GM18519 (cell line): ENCODE measurements around the gene DACT2.
"Not testable (repeated sequence)": the region's sequence is repeated elsewhere in the genome, so short reads cannot be mapped to it uniquely, and the experiment has no call there.

Experiments
- ATAC-seq: cut with Tn5 transposase; IDR thresholded peaks from one replicate; pipeline ENCODE4 v1.9.1; 2021; ENCODE audit warnings: mild to moderate bottlenecking, moderate library complexity; ENCODE audit not compliant: unreplicated experiment, low FRiP score

The DACT2 gene

DNA sequence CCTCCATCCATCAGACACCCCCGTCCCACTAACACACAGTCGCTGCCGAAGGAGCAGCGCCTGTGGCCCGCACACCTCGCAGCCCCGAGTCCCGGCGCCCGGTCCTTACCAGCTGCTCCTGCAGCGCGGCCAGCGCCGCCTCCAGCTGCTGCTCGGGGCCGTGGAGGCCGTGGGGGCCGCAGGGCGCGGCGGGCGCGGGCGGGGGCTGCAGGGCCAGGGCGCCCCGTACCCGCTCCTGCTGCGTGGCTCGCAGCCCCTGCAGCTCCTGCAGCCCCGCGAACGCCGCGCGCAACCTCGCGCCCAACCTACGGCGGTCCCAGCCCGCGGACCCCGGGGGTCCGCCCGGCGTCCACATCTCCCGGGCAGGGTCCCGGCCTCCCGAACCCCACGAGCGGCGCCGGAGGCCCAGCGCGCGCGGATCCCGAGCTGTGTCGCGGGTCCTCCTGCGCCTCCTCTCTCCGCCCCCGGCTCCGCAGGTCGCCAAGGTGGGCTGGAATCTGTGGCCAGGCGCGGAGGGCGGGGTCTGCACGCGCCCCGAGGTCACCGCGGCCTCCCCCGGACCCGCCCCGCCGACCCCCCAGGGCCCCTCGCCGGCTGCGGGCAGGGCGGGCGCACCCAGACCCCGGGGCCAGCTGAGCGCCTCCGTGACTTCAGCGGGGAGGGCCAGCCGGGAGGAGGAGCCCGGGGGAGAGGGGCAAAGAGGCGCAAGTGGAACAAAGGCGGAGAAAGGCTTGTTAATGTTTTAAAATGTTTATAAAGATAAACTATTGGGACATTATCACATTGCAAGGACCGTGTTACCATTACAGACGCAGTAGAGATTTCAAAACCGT lies at the start of gene DACT2:
Gene DACT2 (minus strand): TSS at position 499 of the 833 bp plus-strand sequence. CDS start 144 bp downstream, at position 355.
- no peak for ATAC-seq

DNA sequence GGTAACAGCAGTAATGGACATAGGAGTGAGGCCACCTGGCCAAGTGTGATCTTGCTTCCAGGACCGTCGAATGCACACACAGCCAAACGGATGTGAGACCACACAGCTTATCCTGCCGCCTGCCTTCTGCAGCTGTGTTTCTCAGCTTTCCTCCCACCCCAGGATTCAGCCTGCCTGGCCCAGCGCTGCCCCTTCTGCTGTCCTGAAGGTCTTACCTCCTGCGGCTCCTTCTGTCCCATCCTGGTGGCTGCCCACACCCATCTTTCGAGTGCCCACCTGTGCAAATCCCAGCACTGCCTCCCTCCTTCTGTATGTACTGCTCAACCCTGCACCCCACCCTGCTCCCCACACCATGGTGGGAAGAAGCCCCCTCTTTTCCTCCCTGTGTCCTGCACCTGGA lies 49.4 kb upstream of the DACT2 start:
- no peak for ATAC-seq

GRCh38 chr6:168368066-168368820 lies 48.7 kb upstream of the DACT2 start:
- ATAC-seq: no peak

- ATAC-seq: no peak
These were observed 47.7 kb upstream of the DACT2 start for GRCh38 chr6:168367285-168367751.

DNA sequence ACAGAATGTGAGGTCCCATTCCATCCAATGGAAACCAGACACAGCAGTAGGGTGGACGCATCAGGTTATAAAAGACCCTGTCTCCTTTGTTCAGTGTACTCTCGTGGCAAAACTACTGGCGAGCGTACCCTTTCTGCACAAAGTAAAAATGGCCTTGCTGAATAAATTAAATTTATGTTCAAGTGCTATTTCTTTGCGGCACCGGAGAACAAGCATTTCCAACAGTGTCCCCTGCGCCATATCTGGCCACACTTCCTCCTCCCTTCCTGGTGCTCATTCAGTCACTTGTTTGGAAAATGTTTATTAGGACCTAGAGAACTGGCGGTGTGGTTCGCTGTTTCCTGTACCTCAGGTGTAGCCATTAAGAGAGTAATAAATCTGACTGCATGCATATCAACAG lies 46.9 kb upstream of the DACT2 start:
- no peak for ATAC-seq

- ATAC-seq: no peak
These were observed 46.0 kb upstream of the DACT2 start for GRCh38 chr6:168365422-168366165.

DNA sequence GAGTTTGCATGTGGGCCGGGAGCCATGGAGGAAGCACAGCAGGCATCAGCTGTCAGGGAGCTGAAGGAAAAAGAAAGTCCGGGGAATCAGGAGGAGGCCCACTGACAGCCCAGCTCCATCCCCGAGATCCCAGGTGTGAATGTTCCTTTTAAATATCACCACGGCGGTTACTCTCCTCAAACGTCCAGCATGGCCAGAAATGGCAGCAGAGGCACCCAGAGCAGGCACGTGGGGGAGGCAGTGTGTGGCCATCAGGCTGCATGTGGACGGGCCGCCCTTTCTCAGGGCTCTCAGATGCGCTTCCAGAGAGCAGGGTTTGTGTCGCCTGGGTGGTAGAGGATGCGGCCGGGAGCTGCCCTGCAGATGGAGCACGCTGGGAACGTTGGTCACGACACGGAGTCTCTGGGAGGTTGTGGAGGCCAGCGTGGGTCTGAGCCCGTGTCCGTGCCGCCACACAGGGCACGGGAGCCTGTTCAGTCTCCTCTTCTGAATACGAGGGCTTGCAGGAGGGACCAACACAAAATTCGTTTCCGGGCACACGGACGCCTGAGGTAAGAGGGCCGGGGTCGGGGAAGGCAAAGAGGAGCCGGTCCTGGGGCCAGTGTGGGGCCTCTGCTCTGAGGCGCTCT lies 45.3 kb upstream of the DACT2 start:
- no peak for ATAC-seq

DNA sequence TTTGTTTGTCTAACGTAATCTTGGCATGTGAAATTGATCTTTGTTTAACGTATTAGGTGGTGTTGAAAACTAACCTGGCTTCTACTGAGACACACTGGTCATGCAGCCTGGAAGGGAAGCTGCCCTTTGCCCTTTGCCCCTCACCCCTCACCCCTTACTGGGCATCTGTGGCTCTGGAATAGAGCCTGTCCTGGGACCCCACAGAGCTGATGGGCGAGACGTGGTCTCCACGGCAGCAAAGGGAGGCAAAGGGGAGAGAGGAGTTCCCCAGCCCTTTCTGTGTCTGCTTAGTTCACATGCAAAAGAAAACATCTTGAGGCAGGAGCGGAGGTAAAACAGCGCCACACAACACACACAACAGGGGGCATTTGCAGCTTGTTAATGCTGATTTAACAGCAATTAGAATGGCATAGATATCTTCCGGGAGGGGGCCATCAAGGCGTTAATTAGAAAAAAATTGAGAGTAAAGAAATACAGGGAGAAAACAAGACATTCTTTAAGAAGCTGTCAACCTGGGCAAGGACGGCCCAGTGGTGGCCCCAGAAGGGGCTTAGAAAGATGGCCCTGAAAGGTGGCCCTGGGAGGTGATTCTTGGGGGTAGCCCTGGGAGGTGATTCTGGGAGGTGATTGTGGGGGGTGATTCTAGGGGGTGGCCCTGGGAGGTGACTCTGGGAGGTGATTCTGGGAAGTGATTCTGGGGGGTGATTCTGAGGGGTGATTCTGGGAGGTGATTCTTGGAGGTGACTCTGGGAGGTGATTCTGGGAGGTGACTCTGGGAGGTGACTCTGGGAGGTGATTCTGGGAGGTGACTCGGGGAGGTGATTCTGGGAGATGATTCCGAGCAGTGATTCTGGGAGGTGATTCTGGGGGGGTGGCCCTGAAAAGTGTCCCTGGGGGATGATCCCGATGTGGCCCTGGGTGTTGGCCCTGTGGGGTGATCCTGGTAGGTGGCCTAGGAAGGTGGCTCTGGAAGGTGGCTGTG lies 44.5 kb upstream of the DACT2 start:
- ATAC-seq: no peak

GRCh38 chr6:168363302-168363701 lies 43.7 kb upstream of the DACT2 start:
- no peak for ATAC-seq

GRCh38 chr6:168362276-168362990 lies 42.9 kb upstream of the DACT2 start:
- no peak for ATAC-seq

GRCh38 chr6:168361766-168362165 lies 42.2 kb upstream of the DACT2 start:
- ATAC-seq: no peak

DNA sequence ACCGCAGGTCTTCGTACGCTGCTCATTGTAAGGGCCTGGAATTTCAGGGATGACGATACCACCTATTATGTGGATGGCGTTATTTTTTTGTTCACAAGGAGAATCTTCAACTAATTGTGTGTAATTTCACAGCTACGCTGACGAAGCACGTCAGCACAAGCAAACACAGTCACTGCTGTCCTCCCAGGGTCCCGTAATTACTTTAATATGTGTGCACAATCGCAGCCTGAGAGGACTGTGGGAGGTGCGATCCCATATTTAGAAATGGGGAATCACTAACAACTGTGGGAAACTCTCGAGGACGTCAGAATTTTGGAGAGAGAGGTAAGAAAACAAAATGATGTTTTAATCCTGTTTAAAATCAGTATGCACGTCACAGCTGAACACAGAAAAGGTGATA lies 40.2 kb upstream of the DACT2 start:
- no peak for ATAC-seq

DNA sequence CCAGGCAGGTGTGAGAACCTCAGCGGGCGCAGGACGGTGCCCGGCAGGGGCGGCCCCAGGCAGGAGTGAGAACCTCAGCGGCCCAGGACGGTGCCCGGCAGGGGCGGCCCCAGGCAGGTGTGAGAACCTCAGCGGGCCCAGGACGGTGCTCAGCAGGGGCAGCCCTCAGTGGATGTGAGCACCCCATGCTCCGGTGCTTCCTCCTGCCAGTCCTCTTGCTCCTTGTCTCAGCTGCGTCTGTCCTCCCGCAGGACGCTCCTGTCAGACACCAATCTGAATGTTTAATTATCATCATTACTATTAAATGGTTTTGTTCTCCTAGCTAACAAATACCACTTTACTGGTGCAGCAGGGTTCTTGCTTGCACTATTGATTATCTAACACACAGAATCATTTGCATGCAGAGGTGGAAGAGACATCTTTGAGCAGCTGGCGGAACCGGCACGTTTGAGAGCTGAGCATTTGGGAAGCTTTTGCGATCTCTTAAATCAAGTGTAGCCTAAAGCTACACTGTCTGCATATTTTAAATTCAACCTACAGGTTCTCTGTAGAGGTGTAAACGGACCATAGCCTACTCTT lies 39.4 kb upstream of the DACT2 start:
- ATAC-seq: no peak

- not testable (repeated sequence) for ATAC-seq
These were observed 37.3 kb upstream of the DACT2 start for GRCh38 chr6:168356872-168357271.

DNA sequence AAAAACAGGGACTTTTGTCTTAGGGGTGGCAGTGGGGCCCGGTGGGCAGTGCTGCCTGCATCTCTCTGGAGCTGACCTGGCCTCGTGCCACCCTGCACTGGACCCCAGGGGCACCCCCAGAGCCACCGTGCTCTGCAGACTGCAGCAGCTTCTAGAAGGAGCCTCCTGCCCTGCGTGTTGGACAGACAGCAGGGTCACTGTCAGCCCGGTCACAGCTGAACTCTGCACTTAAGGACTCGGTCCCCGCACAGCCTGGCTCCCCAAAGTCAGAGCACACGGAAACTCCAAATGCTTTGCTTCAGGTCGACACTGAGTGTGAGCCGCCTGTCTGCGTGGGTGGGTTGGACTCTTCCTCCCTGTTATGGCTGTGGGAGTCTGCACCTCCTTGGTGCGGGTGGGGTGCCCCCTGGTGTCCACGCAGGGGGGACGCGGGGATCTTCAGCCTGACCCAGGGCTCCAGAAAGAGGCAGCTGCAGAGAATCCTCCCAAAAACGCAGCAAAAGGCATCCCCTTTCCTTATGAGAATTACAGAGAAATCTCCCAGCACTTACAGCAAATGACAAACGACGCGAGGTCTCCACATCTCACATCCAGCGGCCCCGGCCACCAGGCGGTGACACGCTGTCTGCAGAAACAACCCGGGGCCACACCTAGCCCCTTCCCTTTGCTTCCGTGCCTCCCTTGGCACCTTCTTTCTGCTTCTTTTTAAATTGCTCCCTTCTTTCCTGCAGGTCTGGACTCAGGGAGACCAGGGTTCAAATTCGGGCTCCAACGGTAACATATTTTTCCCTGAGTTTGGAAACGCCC lies 36.3 kb upstream of the DACT2 start:
- ATAC-seq: no peak

DNA sequence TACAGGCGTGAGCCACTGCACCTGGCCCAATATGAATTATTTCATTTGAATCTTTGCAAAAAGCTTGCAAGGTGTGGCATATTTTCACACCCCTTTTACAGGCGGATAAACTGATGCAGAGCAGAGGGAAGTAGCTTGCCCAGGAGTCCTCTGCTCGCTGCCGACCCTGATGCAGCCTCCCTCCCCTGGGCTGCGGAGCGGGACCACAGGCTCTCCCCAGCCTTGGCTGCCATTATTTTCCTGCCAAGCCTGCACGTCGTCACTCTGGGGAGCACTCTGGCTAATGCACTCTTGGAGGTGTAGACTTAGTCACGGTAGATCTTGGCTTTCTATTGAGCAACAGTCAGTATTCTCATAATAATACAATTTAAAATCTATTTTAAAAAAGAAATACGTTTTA lies 34.8 kb upstream of the DACT2 start:
- no peak for ATAC-seq

DNA sequence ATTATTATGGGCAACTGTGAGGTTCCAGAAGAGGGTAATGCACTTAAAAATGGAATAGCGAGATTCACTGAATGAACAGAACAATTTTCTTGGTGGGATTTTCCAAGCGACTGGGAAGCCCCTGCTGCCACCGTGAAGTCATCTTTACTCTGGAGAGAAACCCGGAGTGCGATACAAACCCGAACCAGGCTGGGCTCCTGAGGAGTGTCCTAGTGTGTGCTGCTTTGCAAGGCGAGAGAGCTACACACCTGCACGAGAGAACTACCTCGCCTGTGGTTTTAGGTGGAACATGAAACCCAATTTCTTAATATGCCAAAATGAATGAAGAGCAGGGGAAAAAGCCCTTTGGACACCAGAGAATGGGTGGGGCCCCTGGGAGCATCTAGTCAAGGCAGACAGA lies 33.5 kb upstream of the DACT2 start:
- ATAC-seq: no peak

- ATAC-seq: no peak
These were observed 32.5 kb upstream of the DACT2 start for GRCh38 chr6:168352096-168352495.
